ENCODE results near the gene MYH3.

The MYH3 gene

DNA sequence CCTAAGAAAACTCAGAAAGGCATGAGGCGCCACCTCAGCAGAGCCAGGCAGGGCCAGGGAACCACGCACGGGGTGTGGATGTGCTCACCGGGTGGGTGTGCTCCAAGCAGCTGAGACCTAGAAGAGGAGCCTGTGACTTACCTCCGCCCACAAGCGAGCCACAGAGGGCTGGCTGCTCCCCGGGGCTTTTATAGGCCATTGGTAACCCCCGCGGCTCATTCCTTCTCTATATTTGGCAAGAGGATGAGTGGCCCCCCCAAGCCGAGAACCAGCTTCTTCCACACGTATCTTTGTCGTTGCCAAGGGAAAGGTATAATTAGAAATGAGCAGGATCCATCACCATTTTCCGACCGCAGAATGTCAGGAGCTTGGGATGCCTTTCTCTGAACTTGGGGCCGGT, at the start of gene MYH3:
TSS of gene MYH3 (minus strand) at position 162 of the 400 bp plus-strand sequence. CDS start 2,245 bp downstream, outside the sequence.
- no peak within 1 kb of the TSS for H3K4me3 ChIP-seq (ENCODE audit: low read depth, low read length)

DNA sequence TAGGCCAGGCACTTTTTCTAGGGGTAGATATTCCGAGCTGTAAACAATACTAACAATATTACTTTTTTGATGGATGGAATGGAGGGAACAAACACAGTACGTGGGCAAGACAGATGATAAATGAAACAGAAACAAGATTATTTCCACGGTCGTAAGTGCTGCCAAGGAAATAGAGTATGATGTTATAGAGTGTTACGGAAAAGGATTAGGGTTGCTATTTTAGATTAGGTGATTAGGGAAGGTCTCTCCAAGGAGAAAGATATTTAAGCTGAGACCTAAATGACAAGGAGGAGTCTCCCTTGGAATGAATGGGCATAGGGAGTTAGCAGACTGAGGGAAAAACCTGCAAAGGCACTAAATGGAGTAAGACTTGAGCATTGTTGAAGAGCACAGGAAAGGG, 48.6 kb upstream of the MYH3 start:
- H3K4me3 ChIP-seq (ENCODE audit: low read depth, low read length) = no peak overlapping the region

DNA sequence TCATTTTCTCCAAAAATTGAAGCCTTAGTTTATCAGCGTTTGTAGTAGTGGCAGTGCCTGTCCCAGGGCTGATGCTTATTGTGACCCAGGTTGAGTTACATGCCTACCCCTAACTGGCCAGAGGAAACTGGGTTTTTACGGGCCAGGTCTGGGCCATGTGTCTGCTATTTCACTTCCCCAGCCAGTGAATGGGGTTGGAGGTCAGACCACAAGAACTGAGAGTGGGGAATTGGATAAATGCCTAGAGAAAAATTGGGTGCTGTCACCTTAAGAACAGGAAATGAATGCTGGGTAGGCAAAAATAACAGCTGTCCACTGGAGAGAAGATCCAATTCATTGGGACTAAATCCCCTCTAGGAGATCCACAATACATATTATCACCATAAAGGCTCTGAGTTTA, 45.5 kb upstream of the MYH3 start:
- H3K4me3 ChIP-seq (ENCODE audit: low read depth, low read length) = no peak overlapping the region

DNA sequence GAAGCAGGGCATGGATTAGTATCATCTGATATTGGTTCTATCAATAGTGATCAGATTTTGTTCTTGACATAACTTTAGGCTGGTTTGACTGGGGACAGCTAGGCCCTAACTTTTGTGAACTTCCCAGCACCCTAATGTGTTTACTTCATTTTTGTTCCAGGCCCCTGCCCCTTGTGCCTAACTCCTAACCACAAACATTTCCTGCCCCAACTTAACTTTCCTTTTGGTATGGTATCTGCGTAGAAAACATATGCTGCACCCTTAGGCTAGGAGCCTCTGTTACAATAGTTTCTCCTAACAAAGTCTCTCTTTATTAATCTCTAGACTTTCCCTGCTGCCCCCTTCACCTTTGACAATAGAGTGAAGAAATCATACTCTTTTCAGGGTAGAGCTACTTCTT, 42.7 kb upstream of the MYH3 start:
- no peak overlapping the region for H3K4me3 ChIP-seq (ENCODE audit: low read depth, low read length)

DNA sequence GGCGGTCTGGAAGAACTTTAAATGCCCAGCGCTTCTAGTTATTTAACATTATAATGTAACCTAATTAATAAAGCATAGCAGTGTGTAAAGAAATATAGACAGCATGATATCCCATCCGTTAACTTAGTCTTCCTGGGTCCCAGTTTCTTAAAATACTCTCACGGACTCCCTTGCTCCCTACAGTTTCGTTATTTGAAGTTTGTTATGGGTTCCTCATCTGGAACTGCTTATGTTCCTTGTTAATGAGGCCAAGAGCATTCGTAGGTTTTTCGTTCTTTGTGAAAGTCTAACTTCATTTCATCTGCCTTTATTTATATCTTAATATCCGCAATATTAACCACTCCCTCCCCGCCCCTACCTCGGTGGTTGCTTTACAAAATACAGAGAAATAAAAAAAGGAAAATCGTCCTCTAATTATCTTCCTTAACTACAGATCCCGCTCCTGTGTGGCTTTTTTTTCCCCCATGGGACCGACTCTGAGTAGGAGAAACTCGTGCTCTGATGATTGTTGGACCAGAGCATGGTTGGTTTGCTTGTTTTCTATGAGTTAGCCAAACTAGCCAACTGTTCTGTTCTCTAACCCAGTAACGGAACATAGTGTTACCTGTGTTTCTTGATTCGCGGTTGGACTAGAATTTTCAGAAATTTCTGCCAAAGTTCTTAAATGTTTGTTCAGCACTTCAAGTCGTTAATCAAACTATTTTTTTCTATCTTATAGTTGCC, 41.1 kb upstream of the MYH3 start:
- H3K4me3 ChIP-seq (ENCODE audit: low read depth, low read length) = peak overlapping the region; percentile 90

DNA sequence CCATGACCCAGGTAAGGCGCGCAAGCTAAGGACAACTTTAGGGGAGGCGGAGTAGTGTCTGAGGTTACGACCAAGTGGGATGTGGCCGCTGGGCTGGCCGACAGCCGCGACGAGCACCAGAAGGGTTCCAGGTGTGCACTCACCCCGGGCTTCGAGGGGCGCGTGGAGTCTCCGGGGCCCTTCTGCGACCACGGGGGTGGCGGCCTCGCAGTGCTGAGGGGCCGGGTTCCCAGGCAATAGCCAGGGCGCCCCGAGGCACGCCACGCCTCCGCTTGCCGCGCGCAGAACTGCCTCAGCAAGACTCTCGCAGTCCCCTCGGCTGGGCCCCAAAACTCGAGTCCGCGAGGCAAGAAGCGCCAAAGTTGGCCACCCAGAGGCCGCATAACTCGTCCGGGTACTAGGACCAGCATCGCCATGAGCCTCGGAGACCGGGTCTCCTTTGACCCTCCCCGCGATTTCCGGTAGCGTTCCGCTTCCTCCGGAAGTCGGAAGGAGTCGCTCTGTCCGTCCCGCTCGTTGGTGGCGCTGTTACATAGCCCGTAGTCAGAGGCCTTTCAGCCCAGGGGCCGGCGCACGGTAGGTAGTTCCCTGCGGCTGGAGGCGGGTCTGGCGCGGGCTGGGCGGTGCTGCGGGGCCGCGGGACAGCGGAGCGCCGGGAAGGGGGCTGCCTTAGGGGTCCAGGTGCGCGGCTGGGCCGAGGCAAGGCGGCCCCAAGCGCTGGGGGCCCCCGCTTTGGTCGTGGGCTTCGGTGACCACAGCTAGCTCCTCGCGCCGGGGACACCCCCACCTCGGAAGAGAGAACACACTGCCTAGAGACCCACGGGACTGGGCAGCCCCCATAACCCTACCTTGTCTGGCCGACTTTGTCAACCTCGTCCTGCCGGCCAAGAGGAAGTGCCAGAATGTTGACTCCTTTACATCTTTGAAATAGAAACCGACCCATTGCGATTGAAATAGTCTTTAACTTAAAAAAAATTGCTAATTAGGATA, 40.3 kb upstream of the MYH3 start, which contains the start of the genes ADPRM and SCO1:
TSS of gene ADPRM (plus strand) at position 503 of the 990 bp plus-strand sequence. CDS start 7,333 bp downstream, outside the sequence.
TSS of gene SCO1 (minus strand) at position 442 of the 990 bp plus-strand sequence. CDS start at position 416, 26 bp downstream.
- peak within 1 kb of the TSS; percentile 90 for H3K4me3 ChIP-seq (ENCODE audit: low read depth, low read length)

DNA sequence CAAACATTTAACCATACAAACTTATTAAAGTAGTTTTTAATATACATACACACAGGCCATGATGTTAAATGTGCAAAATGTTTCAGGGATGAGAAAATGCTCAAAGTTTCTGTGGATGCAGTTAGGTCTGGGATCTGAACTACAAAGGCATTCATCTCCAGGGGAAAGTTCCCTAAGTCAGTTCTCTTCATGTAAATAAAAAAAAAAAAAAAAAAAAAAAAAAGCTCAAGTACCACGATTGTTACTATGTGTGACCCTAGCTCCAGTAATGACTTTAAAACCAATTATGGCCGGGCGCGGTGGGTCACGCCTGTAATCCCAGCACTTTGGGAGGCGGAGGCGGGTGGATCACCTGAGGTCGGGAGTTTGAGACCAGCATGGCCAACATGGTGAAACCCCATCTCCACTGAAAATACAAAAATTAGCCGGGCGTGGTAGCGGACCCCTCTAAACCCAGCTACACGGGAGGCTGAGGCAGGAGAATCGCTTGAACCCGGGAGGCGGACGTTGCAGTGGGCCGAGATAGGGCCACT, 38.8 kb upstream of the MYH3 start:
- H3K4me3 ChIP-seq (ENCODE audit: low read depth, low read length) = peak overlapping the region; percentile 90

DNA sequence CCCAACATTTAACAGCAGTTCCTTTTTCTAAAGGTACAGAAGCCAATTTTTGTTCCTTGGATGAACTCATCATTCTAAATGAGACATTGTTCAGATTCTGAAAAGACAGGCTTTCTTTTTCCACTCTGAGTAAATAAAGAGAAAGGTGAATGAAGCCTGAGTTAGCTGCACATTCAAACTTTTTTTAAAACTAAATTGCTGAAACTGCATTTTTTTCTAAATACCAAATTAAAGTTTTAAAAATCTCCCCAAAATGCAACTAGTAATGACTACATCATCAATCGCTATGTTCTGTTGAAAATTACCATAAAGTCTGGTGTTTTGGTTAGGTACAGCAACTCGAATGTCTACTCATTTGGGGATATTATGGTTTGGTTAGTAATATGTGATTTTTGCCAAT, 30.4 kb upstream of the MYH3 start:
- H3K4me3 ChIP-seq (ENCODE audit: low read depth, low read length) = no peak overlapping the region

DNA sequence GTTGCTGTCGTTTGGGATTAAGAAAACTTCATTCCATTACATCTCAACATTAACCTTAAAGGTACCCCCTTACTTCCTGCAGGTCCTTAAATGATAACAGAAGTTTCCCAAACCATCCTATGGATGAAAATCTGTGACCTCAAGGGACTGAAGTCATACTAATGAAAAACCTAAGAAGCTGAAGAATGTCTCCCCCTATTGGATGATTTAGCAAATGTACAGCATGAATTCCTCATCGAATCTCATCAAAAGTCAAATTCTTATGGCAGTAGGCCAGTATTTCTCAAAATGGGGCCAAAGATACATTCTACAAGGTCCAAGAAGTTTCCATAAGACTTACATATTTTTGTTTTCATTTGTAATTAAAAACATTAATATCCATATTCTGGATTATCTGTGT, 26.7 kb upstream of the MYH3 start:
- H3K4me3 ChIP-seq (ENCODE audit: low read depth, low read length) = no peak overlapping the region

DNA sequence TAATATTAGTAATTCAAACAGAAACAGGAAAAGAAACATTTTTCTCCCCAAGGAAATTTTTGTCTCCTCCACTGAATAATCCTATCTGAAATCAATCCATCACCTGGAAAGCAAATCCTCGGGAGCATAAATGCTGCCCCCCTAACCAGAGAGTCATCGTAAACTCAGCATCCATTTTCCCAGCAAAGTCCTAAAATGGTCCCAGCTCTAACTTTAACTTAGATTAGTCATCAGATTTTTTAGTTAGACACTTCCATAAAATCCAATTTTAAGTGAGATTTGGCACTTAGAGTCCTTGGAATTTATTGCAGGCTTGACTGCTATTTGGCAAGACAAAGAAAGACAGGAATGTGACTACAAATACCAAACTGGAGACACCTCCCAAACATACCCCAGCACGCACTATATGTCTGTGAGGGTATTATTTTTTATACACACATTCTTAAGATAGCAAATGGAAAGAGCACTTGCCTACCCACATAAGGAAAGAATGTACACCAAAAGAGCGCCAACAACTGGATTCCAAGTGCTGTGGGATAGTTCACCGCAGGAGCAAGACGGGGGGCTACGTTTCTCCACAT, 24.8 kb upstream of the MYH3 start:
- no peak overlapping the region for H3K4me3 ChIP-seq (ENCODE audit: low read depth, low read length)

DNA sequence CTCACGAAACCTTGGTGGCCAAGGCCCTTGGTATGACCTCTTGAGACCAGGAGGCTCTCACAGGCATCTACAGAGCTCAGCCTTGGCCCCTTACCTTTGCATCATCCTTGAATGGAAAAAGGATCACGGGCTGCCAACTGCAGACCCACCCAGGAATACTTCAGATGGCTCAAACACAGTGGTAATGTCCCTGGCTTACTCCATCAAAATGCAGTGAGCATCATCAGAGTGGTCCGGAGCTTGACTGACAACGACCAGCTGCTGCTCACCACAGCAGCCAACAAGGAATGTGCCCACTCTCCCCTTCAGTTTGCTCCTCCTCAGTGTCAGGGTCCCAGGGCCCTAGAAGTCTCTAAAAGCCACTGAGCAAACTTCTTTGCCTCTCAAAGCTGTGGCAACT, 17.6 kb upstream of the MYH3 start:
- no peak overlapping the region for H3K4me3 ChIP-seq (ENCODE audit: low read depth, low read length)

DNA sequence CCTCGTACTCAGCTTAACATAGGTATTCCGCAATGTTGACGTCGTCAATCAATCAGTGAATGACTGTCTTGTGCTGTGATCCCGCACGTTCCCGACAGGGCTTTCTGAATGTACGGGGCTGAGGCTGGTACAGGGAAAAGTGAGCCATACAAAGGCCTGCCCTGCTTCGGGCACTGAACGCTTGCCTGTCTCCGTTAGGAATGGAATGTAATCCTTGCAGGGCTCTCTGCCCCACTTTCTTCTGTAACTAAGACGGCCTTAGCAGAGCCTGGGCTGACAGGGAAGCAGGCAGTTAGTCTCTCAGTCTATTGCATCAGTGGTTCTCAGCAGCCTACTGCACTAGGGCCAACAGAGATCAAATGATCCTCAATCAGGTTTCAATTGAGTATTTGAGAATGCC, 16.2 kb upstream of the MYH3 start:
- no peak overlapping the region for H3K4me3 ChIP-seq (ENCODE audit: low read depth, low read length)

DNA sequence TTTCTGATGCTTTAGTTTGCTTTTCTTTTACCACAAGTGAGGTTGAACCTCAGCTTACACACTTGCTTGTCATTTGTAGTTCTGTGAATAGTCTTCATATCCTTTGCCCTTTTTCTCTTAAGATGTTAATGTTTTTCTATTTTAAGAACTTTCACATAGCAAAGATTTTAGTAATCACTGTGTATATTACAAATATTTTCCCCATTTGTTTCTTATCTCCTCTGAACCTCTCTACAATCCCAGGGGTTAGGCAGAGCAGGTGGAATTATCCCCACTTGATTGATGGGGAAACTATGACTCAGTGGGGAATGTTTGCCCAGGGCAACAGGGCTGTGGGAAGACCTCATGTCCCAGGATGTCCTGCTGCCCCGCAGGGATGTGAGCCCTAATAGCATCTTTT, 11.7 kb upstream of the MYH3 start:
- H3K4me3 ChIP-seq (ENCODE audit: low read depth, low read length) = no peak overlapping the region

DNA sequence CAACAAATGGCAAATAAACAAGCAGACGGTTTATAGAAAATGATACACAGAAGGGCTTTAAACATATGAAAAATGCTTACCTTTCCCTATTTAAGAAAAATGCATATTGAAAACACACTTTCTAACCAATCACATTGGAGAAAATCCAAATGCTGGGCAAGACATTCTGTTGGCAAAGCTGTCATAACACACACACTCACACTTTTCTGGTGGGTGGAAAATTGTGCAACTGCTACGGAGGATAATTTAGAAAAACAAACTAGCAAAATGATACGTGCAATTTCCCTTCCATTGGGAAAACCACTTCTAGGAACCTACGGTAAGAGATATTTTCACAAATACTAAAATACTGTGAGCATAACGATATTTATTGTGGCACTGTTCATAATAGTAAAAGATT, 9.8 kb upstream of the MYH3 start:
- no peak overlapping the region for H3K4me3 ChIP-seq (ENCODE audit: low read depth, low read length)

DNA sequence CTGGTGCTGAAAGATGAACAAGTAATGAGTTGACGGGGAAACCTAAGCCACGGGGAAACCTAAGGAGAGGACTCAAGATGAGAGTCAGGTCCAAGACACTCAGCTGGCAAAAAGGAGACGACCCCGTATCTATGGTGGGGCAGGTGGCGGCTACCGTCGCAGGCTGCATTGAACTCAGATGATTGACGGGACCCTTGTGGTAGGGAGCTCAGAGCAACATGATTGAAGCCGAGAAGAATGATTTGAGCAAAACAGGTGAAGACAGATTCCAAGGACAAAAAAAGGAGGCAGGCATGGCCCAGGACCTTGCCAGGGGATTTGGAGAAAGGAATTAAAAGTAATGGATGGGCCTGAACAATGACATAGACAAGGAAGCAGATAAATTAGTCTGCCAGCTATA, 7.5 kb upstream of the MYH3 start:
- H3K4me3 ChIP-seq (ENCODE audit: low read depth, low read length) = no peak overlapping the region

DNA sequence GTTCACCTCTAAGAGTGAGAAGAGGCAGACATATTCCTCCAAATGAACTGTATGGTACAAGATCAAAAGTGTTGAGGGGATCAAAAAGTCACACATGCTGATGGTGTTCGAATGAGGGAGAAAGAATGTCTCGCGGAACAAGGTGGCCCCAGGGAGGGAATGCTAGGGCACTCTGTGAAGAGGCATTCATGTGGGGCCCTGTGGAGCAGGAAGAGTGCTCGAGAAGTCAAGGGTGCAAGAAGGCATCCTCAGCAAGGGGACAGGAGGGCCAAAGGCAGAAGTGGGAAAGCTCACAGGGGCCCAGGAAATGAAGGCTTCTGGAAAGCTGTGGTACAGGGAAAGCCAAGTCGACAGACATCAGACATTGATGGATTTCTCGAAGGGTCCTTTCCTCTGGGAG, 6.1 kb upstream of the MYH3 start:
- no peak overlapping the region for H3K4me3 ChIP-seq (ENCODE audit: low read depth, low read length)

DNA sequence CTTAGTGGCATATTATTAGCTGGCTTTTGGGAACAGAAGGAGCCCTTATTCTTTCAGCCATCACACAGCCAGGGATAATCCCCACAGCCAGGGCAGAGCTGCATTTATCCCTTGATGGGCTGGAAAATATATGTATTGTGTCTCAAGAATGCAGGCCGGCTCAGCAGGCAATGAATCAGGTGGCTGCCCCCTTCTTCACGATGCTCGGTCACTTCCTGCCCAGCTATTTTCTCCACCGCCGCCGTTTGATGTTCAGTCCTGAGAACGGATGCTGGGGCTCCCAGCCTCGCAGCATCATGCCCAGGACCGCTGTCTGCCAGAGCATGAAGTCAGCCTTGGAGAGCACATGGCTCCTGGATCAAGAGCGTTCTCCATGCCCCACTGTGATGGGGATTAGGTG, 4.3 kb upstream of the MYH3 start:
- no peak overlapping the region for H3K4me3 ChIP-seq (ENCODE audit: low read depth, low read length)

DNA sequence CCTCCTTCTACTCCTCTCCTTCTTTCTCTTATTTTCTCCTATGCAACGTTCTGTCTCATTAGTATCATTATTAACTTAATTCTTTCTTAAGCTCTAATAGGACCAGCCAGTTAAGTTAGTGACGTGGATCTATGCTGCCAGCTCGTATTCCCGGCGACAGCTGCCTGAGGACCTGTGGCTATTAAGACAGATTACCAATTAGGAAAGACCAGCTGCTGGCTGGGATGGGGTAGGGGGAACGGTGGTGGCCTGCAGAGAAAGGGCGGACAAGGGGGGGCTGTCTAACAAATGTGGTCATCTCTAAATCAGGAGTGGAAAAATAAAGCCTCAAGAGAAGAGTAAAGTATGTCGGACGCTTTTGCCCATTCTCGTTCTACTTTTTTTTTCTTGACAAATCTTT, 770 bp upstream of the MYH3 start:
- H3K4me3 ChIP-seq (ENCODE audit: low read depth, low read length) = no peak overlapping the region

DNA sequence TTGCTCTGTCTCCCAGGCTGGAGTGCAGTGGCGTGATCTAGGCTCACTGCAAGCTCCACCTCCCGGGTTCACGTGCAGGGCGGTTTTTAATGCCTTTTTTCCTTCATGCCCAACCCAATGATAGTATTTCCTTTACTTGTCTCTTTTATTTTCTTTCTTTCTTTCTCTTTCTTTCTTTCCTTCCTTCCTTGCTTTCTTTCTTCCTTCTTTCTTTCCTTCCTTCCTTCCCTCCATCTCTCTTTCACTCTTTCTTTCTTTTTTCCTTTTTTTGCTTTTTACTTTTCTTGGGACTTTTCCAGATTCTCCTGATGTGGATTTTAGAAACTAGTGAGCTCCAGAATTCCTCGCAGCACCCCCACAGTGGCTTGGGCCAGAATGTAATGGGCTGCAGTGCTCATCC, 3.1 kb downstream of the MYH3 start:
- no peak overlapping the region for H3K4me3 ChIP-seq (ENCODE audit: low read depth, low read length)

DNA sequence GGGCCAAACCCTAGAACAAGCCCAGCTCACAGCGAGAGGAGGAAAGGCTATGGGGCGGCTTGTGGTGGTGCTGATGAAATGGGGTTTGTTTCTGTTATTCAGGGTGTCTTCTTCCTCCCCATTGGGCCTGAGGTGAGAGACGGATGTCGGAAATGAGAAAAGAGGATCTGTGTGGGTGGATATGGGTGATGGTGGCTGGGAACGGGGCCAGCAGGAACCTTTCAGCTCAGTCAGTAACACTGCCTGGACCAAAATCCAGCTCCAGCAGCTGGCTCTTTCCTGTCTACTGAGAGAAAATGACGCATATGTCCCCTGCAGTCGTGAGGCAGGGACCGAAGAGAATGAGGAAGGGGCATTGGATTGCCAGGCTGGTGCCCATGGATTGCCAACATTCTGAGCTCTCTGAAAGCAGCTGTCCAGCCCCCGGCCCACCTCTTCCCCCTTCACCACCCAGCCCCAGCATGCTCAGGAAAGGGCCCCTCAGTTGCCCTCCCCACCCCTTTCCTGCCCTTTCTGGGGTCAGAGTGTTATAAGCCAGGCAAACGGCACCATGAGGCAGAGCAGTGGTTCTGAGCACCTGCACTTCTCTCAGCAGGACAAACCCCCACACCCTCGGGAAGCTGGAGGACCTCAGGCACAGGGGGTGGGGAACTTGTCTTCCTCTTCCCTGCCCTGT, 4.0 kb downstream of the MYH3 start:
- no peak overlapping the region for H3K4me3 ChIP-seq (ENCODE audit: low read depth, low read length)

DNA sequence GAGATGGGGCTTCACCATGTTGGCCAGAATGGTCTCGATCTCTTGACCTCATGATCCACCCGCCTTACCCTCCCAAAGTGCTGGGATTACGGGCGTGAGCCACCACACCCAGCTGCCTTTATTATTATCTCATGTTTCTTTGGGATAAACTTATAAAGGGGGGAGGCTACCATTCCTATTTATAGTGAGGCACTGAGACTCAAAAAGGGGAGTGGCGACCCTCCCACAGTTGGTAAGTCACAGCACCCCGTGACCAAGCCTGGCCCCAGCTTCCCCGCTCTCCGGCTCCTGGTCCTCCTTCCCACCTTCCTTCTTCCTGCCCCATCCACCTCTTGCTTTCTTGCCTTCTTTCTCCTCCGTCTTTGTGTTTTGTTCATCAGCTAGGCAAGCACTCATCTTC, 5.2 kb downstream of the MYH3 start:
- H3K4me3 ChIP-seq (ENCODE audit: low read depth, low read length) = no peak overlapping the region

Measured in iPS-11a (cell line).